Activated T-cell treated with anti-CD3 and anti-CD28 coated beads for 24 hours (primary cell): ENCODE results near the gene MAD2L1.
"Not testable (repeated sequence)": the region's sequence is repeated elsewhere in the genome, so short reads cannot be mapped to it uniquely, and the experiment has no call there.

Experiments used
- DNase-seq: peaks from one replicate; pipeline ENCODE4 v3.0.0-alpha.2; 2020; ENCODE audit warnings: low read depth

The MAD2L1 gene

DNA sequence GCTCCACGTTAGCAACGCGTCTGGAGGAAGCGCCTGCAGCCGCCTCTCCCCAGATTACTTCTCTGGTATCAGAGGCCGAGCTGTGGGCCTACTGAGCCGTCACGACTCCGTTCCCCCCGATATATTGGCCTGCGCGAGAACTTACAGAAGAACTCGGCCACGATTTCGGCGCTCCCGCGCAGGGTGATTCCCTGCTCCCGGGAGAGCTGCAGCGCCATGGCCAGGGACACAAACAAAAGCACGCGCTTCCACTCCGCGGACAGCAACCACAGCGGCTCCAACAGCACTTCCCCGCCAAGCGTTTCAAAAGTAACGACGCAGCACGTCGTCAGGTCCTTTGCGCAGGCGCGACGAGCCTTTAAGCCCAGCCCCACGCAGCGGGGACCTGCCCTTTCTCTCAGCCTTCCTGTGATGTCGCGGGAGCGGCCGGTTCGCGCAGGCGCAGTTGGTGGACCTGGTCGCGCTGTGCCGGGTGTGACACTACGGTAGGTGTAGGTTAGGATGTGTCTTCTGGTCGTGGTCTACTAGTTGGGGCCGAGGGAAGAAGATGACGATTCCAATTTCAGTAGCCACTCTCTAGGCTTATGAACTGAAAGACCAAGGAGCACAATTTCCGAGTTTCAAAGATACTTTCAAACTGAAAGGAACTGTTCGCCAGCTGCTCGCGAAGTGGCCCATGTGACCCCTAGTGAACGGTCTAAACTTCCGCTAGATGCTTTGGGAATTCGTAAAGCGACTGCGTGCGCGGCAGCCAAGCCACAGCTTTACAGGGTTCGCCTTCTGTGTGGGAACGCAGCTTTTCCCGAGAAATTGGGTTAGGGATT is at the start of gene MAD2L1:
Gene MAD2L1, minus strand, starts transcription at position 332 of the 824 bp plus-strand sequence. Its CDS starts 114 bp downstream, at position 218.
- DNase-seq = peak; percentile 98

DNA sequence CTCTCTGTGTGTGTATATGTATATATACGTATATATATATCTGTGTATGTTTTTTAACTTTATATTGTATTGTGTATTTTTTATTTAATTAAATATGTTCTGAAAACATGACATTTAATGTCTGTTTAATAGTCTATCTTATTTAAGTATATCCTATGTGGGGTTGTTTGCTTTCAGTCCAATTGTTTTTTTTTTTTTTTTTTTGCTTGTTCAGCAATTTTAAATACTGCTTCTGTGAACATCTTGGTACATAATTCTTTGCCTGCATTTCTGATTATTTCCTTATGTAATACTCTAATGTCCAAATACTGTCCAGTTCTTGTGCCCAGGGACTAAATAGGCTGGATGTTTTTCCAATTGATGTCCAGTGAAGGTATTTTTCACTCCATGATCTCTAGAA is 45.1 kb upstream of the MAD2L1 start:
- no peak for DNase-seq

DNA sequence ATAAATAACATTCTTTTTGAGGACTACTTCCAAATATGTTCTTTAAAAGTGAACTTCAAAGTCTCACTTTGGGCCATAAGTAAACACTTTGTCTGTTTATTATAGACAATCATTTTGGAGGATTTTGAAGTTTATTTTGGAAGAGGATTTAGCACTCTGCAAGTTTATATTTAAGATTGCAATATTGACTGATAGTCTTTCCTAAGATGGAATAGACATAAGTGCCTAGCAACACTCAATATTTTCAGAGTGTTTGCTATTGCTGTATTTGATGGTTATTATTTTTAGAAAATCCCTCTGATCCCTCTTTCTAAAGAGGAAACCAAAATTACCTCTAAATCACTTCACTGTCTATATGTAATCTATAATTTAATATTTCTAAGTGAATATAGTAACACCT is 42.8 kb upstream of the MAD2L1 start:
- no peak for DNase-seq

DNA sequence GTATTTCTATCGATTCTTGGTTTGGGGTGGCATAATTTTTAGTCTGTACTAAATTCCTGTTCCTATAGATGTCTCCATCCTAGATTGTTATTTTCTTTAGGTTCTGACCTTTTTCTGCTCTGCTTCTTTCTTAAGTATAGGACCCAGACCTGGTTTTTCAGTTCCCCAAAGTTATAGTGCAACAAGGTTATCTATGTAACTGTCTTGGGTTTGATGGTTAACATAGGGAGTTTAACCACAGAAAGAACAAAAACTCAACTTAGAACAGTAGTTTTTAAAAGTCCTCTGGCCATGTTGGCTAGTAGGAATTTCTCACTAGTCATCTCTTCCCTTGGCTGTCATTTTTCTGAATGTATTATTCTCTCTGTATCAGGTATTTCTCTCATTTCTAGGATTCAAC is 38.8 kb upstream of the MAD2L1 start:
- no peak for DNase-seq

DNA sequence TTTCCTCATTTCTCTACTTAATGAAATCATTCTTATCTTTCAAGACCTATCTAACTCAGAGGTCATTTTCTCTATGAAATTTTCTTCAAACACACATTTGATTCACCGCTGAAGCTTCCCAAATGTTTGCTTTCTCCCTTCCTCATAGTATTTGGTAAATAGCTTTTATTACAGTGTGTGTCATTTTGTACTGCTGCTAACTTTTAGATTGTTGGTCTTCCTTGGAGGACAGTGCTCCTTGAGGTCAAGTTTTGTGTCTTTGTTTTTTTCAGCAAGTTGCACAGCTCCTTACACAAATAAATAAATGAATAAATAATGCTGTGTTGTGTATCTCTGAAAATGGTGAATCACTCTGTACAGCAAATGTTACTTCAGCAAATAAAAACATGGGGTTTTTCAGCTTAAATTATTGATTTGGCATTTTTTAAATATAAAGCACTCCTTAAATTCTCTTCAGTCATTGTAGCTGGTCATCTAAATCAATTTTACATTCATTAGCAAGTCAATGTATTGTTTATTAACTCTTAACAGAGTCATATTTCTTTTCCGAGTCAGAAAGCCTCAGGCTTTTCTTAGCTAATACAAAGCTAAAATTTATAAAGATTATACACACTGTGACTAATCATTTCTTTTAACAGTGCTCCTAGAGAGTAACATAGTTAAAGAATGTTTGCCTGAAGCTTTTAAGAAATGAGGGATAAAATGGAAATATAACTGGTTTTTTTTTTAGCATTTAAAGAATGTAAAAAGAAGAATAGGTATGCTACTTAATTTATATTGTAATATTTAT is 30.1 kb upstream of the MAD2L1 start:
- DNase-seq = no peak

DNA sequence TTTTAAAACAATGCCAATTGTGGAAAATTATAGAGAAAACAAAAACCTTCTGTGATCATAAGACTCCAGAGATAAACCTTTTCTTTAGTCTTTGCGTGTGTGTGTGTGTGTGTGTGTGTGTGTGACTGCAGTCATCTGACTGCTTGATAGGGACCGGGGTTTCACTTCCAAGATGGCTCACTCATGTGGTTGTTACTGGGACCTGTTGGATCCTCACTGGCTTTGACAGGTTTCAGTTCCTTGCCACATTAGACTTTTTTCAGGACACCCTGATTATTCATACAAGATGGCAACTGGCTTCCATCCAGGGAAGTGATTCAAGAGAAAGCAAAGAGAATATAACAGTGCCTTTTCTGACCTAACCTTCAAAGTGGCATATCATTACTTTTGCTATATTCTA is 21.9 kb upstream of the MAD2L1 start:
- no peak for DNase-seq

DNA sequence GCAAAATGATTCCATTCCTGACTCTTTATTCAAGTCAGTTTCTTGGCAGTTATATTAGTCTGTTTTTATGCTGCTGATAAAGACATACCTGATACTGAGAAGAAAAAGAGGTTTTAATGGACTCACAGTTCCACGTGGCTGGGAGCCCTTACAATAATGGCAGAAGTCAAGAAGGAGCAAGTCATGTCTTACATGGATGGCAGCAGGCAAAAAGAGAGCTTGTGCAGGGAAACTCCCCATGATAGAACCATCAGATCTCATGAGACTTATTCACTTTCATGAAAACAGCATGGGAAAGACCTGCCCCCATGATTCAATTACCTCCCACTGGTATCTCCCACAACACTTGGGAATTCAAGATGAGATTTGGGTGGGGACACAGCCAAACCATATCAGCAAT is 21.4 kb upstream of the MAD2L1 start:
- not testable (repeated sequence) for DNase-seq

DNA sequence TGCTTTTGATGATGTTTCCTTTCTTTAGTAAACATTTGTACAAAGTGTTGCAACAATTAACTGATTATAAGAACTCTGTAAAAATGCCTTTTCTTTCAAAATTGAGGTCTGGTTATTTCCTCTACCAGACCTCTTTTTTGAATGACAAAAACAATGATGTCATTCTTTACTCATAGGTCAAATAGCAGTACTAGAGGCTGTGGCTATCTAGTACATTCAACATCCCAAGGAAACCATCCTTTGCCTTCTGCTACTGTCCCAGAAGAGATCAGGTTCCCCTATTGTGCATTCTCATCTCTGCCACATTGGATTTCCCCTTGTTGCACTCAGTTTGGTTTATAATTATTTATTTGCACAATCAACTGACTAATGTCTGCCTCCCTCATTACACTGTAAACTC is 19.1 kb upstream of the MAD2L1 start:
- DNase-seq = no peak

DNA sequence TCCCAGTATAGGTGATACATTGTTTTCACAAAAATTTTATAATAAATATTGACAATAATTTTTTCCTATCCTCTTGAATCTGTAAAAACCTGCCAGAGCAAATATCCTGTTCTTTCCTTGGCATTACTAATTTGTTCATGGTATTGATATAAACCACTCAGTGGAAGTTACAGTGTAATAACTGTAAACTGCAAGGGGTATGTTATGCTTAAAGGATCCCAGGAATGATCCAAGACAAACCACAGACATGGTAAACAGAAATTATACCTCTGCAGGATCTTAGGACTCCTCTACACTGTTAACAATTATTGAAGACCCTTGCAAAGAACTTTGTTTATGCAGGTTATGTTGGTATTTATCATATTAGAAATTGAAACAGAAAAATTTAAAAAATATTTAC is 17.7 kb upstream of the MAD2L1 start:
- DNase-seq = no peak

DNA sequence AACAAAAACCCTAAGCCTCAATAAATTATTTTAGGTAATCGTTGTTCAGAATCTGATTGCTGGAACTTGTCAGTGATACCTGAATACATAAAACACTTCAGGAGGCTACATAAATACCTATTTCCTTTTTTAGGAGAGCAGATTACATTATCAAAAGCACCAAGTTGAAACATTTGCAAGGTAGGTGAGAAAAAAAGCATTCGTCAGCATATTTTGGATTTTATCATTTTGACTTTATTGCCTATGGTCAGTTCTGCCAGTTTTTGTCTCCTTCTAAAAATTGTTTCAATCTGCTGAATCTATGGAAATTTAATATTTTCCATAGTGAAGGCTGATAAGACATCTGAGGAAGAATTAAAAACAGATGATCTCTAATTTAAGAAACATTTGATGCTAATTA is 16.5 kb upstream of the MAD2L1 start:
- DNase-seq = no peak

DNA sequence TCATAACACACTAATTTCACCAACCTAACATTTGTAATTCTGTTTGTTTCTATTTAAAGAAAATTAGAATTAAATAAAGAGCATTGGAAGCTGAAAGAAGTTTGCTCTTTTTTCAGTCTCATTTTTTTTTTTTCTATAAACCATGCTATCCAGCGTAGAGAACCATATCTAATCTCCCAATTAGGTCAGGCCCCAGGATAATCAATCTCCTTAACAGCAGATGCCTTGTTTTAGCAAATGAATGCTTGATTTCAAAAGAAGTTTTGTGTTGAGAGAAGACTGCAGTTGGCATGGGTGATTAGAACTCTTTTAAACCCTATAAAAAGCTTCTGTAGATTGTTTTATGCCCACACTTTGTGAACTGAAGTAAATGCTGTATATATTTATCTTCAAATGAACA is 15.6 kb upstream of the MAD2L1 start:
- no peak for DNase-seq

DNA sequence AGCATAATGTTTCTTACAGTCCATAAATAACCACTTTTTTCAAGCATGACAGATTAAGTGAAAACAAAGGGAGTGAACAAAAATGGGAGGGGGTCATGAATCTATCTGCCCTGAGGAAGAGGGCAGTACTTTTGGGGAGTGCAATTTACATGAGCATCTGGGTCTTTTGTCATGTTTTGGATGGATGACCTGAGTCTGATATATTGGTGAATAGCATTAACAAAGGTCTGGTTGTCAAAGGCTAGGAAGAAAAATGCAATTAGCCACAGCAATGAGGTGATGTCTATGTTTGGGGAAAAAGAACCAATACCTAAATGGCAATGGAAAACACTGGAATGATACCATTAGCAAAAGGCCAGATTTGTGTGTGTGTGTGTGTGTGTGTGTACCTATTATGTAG is 15.1 kb upstream of the MAD2L1 start:
- no peak for DNase-seq

DNA sequence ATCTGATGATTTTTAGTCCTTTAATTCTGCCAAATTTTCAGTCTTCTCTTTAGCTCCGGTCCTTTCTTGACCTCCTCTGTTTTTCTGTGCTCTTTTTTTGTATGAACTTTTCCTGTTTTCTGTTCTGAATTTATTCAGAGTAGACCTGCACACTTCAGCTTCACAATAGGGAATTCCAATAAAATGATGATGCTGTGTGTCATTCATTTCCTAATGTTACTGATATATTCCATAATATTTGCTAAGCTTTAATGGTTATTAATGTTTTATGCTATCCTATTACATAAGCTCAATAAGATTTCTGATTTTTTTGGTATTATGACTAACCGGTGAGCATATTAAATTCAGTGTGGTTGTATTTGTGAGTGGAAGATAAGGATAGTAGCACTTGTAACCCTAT is 13.9 kb upstream of the MAD2L1 start:
- no peak for DNase-seq

DNA sequence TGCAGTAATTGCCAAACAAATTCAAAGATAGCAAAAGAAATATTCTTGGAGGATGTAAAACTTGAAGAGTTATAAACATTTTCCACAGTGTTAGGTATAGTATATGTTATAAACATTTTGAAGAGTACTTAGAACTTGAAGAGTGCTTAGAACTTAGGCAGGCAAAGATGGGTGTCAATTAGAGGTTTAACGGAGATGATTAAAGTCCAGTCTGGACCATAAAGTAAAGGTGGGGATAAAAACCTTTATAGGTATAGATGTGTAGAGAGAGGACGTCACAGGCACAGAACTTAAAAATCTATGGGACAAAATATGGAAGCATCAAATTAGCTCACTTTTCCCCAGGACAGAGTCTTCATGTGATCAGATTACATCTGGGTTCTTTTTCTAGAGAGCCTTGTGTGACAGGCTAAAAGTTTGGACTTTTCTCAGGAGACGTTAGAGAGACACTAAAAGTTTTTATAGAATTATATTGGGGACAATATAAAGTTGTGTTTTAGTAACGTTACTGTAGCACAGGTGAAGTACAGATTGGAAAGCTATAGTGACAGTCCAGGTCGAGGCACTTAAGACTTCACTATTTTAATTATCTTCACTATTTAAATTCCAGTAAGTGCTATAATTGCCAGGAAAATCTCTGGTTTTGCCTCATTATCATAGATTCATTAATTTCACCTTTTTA is 13.3 kb upstream of the MAD2L1 start:
- DNase-seq = no peak

DNA sequence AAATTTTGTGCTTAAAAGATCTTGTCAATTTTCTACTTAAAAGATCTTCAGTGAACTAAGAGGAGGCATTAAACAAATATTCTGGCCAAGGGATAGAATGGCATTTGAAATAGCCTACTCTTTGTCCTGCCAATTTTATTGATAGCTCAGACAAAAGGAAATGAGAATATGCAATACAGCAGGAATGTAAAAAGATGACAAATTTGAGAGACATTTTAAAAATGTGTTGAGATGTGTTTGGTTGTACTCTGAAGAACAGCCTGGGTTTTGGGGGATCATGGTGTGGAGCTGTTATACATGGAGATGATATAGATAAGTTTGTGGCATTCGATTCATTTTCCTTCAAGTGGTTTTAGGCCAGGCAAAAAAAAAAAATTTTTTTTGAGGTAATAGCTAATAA is 11.6 kb upstream of the MAD2L1 start:
- no peak for DNase-seq

DNA sequence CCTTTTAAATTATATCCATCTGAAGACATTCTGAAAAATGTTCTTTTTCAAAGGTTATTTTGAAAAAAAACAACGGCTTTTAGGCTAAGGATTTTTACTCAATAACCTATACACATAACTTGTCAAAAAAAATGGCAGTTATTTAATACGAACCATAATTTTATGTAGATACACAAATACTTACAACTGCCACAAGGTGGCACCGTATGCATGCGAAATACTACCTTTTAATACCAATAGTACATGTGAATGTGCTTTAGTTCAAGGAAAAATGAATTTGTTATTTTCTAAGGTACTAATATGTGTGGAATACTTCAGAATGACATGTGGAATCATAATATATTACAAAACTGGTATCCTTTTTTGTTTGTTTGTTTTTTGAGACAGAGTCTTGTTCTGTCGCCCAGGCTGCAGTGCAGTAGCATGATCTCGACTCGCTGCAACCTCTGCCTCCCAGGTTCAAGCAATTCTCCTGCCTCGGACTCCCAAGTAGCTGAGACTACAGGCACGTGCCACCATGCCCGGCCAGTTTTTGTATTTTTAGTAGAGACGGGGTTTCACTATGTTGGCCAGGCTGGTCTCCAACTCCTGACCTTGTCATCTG is 4.6 kb upstream of the MAD2L1 start:
- DNase-seq = no peak

DNA sequence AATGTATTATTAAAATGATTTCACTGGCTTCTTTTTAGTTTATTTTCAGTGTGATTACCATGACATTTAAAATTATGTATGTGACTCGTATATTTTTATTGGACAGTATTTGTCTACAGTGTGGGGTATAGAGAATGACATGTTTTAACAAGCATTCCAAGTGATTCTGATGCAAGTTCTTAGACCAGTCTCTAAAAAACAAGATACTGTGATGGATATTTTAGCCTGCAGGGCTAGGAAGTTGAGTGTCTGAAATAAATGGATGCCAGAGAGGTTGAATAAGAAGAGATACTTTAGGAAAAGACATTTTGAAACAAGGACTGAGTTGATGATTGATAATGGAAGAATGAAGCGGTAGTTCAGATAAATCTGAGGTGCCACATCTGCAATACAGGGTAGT is 3.5 kb upstream of the MAD2L1 start:
- DNase-seq = no peak

DNA sequence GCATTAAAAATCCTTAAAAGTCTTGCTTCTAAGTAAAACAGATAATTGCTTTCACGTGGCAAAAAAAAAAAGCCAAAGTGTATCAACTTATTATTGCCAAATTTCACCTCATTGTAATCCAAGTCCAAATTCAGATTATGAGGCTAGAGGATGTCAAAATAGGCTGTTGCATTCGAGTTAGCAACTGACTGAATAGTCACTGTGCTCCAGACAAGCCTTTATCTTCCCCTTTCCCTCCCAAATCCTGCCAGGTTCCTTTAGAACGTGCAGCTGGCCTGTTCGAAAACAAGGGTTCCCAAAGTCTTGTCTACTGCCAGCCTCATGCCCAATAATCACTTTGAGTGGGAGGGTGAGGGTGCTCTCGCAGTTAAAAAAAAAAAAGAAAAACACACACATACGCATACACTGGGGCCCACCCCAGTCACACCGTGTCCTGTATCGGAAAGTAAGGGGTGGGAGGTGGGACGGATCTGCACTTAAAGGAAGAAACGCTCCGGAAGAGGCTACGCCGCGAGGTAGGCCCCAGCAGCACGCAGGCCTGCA is 603 bp downstream of the MAD2L1 start:
- DNase-seq = peak; percentile 44

DNA sequence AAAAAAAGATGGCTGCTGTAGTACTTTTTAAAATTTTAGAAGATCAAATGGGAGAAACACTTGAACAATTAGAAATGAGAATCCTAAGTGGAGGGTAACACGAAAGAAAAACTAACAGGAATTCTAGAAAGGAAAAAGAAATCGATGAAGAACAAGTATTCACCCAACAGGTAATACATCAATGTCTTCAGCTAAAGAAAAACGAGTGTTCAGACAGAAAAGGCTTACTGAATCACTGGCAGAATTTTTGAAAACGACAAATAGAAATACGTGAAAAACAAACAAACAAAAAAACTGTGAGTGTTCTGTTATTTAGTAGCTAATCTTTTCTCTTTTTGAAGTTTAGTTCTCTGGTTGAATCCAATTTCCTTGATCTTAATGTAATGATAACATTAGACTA is 1.8 kb downstream of the MAD2L1 start:
- DNase-seq = no peak

DNA sequence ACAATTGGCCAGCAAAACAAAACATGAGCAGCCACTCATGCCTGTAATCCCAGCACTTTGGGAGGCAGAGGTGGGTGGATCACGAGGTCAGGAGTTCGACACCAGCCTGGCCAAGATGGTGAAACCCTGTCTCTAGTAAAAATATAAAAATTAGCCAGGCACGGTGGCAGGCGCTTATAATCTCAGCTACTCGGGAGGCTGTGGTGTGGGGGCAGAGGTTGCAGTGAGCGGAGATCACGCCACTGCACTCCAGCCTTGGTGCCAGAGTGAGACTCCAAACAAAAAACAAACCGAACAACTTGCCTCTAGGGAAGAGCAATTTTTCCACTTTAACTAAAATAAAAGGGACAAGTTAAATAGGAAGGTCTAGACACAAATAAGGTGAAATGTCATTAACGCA is 2.9 kb downstream of the MAD2L1 start:
- not testable (repeated sequence) for DNase-seq

DNA sequence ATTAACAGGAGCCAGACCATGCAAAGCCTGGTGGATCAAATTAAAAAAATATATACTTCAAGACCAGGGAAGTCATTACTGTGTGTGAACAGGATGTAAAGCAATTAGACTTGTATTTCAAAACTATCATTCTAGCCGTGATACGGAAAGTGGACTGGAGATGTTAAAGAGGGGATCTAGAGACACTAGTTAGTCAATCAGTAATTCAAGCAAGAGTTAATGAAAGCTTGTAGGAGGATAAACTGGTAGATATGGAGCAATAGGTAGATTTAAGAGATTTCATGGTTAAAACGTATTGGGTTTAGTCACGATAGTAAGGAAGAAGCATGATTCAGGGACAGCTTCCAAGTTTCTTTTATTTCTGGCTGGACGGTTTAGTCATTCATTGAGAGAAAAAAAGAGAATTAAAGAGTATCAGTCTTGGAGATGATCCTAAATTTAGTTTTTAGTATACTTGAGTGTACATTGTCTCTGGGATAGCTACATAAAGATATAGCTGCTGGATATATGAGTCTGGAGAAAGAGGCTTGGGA is 3.9 kb downstream of the MAD2L1 start:
- no peak for DNase-seq

DNA sequence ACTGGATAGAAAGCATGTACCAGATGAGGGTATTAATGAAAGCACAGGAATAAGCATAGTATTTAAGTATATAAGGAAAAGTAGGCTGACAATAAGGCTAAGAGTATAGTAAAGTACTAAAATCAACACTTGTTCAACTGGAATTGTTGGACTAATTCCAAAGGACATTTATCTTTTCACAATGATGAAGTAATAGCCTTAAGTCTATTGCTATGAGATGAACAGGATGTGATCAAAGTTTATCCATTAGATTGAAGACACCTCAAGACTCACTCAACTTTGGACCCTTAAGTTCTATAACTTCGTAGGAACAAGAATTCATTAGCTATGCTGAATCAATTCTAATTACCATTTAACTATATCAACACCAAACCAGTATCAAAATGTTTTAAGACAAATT is 7.6 kb downstream of the MAD2L1 start:
- DNase-seq = no peak
